Left lung (tissue), 10 donors: ENCODE data around the gene PTPRN2. TPM values are rescaled to one million over a fixed set of nuclear protein-coding genes. Genes with fewer than 3 reads are reported as not detected.
"Not testable (repeated sequence)": the region's sequence is repeated elsewhere in the genome, so short reads cannot be mapped to it uniquely, and the experiment has no call there.

ENCODE experiments used
- ATAC-seq: fragments of 200-7000 bp; cut with Tn5 transposase; one replicate; pipeline ENCODE4 v1.9.1; 2020; ENCODE audit warnings: moderate library complexity
- DNase-seq, 4 donors: peaks; one replicate each; pipeline ENCODE4 v3.0.0-alpha.2; 2013 to 2020
- H3K27ac ChIP-seq, 2 donors: fragments of 200-600 bp; sonication (generic) in 1 of 2; one replicate each; pipeline versions ENCODE4 v1.5.0 to v1.8.0; 2020 to 2021
- H3K27me3 ChIP-seq, 2 donors: fragments of 200-600 bp; sonication (generic) in 1 of 2; one replicate each; pipeline versions ENCODE4 v1.5.0 to v1.8.0; 2020 to 2021
- H3K36me3 ChIP-seq, 2 donors: fragments of 200-600 bp; sonication (generic) in 1 of 2; one replicate each; pipeline versions ENCODE4 v1.5.0 to v1.8.0; 2020 to 2021
- H3K4me1 ChIP-seq, 2 donors: fragments of 200-600 bp; one replicate each; pipeline ENCODE4 v1.8.0; 2021
- H3K4me3 ChIP-seq, 2 donors: fragments of 200-600 bp; sonication (generic) in 1 of 2; one replicate each; pipeline versions ENCODE4 v1.5.0 to v1.8.0; 2020 to 2021; ENCODE audit warnings: mild to moderate bottlenecking in 1 of 2
- H3K9me3 ChIP-seq, 2 donors: fragments of 200-600 bp; sonication (generic) in 1 of 2; one replicate each; pipeline versions ENCODE4 v1.5.0 to v1.8.0; 2020 to 2021
- intact Hi-C, 2 donors: fragments of 100-400 bp; cut with DNase I; formaldehyde crosslinking; loops; one replicate each; pipeline versions ENCODE4 v1.11.2 to v1.14.2; 2022
- polyA plus RNA-seq, 6 donors: library from polyadenylated mRNA; unstranded; fragments of 120-200 nt; gene quantifications; one replicate each; pipeline ENCODE4 v1.2.1, GENCODE V29; 2013; ENCODE audit not compliant: insufficient read length in 6 of 6
- total RNA-seq, 2 donors: library from RNA; stranded (reverse); fragmentation: NEBNext Ultra II Directional; extraction: Animal tissue kit (Norgen Biotek cat#: 25700); gene quantifications; one replicate each; pipeline ENCODE4 v1.2.1, GENCODE V29; 2021
- TF ChIP-seq, protein P1 (sequence below), 2 donors: fragments of 200-600 bp; sonication (generic) in 1 of 2; IDR thresholded peaks; one replicate each; pipeline versions ENCODE4 v1.5.0 to v1.8.0; 2021; ENCODE audit warnings: antibody characterized with exemption in 2 of 2
- donor health status: DM: no; HTN: yes; CAD: no.
- donor health status: DM: no; HTN: no; CAD: no.

Gene PTPRN2
- total and polyA plus RNA-seq, 8 donors: 4.0 to 7.8 (median 6.8) TPM

DNA sequence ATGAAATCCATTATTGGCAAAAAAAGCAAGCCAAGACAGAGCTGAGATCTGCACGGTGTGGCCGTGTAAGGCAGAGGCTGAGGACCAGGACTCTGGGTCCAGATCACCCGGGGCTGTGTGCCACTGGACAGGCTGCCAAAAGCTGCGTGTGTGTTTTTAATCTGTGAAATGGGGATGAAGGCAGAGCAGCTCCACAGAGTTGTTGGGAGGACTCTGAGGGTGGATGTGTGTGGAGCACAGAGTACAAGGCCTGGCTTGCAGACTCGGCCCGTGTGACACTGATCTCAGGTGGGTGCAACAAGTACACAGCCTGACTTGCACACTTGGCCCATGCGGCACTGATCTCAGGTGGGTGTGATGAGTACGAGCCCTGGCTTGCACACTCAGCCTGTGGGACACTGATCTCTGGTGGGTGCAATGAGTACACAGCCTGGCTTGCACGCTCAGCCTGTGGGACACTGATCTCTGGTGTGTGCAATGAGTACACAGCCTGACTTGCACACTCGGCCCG, 921.0 kb downstream of the PTPRN2 start:
- ATAC-seq: no peak
- DNase-seq: peak in 1 of 4 donors; percentile 36
- TF ChIP-seq, protein P1, sequence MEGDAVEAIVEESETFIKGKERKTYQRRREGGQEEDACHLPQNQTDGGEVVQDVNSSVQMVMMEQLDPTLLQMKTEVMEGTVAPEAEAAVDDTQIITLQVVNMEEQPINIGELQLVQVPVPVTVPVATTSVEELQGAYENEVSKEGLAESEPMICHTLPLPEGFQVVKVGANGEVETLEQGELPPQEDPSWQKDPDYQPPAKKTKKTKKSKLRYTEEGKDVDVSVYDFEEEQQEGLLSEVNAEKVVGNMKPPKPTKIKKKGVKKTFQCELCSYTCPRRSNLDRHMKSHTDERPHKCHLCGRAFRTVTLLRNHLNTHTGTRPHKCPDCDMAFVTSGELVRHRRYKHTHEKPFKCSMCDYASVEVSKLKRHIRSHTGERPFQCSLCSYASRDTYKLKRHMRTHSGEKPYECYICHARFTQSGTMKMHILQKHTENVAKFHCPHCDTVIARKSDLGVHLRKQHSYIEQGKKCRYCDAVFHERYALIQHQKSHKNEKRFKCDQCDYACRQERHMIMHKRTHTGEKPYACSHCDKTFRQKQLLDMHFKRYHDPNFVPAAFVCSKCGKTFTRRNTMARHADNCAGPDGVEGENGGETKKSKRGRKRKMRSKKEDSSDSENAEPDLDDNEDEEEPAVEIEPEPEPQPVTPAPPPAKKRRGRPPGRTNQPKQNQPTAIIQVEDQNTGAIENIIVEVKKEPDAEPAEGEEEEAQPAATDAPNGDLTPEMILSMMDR (IDR thresholded peaks at IDR 0.05): no peak
- H3K9me3 ChIP-seq: no peaks in the 10 kb centered on the region
- no peak overlapping the region for H3K4me3 ChIP-seq
- no peaks in the 10 kb centered on the region for H3K36me3 ChIP-seq
- H3K4me1 ChIP-seq: no peaks in the 10 kb centered on the region
- intact Hi-C loops: no loop called here
- peaks cover 0 to 81% of the 10 kb centered on the region in 2 donors for H3K27me3 ChIP-seq
- H3K27ac ChIP-seq: no peak overlapping the region

DNA sequence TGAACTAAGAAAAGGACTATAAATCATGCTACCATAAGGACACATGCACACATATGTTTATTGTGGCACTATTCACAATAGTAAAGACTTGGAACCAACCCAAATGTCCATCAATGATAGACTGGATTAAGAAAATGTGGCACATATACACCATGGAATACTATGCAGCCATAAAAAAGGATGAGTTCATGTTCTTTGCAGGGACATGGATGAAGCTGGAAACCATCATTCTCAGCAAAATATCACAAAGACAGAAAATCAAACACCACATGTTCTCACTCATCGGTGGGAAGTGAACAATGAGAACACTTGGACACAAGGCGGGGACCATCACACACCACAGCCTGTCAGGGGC, 922.0 kb downstream of the PTPRN2 start:
- H3K27me3 ChIP-seq: peaks cover 0 to 81% of the 10 kb centered on the region in 2 donors

DNA sequence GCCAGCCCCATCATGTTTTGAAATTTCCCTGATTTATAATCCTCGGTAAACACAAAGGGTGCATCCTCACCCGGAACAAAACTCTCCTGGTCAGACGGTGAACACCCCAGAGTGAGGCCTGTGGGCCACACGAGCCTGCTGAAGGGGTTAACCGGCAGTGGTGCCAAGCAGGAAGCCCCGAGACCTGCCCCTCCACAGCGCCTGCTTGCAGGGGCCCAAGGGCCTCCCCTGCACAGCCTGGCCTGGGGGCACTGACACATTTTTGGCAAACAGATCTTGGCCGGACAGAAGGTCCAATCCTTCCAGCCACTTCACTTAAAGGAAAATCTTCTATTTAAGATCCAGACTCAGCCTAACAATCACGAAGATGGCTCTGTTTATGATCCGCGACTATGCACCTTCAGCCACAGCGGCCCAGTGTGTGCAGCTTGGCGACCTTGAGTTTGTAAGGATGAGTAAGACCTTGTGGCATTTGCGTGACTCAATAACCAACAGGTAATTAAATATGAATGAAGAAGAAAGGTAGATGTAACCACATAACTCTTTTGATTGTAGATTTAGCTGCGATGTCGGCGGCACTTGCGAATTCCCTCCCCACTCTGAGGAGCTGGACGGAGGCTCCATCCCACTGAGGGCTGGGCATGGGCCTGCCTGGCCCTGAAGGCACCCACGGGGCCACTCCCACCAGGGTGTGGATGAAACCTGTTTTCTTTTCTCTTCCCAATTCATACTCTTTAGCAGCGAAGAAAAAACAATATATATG, 922.6 kb downstream of the PTPRN2 start:
- ATAC-seq: no peak
- intact Hi-C loops: no loop called here
- H3K27ac ChIP-seq: no peak overlapping the region
- no peaks in the 10 kb centered on the region for H3K36me3 ChIP-seq
- H3K9me3 ChIP-seq: no peaks in the 10 kb centered on the region
- no peak overlapping the region for H3K4me3 ChIP-seq
- TF ChIP-seq, protein P1 (IDR thresholded peaks at IDR 0.05): no peak
- peaks cover 0 to 79% of the 10 kb centered on the region in 2 donors for H3K27me3 ChIP-seq
- H3K4me1 ChIP-seq: no peaks in the 10 kb centered on the region
- DNase-seq: peak in 1 of 4 donors; percentile 35

More for the DNA sequence above, 922.0 kb downstream of the PTPRN2 start:
- H3K4me1 ChIP-seq, intact Hi-C loops, ATAC-seq, H3K4me3 ChIP-seq, H3K36me3 ChIP-seq, DNase-seq, H3K9me3 ChIP-seq, H3K27ac ChIP-seq: not testable (repeated sequence)

DNA sequence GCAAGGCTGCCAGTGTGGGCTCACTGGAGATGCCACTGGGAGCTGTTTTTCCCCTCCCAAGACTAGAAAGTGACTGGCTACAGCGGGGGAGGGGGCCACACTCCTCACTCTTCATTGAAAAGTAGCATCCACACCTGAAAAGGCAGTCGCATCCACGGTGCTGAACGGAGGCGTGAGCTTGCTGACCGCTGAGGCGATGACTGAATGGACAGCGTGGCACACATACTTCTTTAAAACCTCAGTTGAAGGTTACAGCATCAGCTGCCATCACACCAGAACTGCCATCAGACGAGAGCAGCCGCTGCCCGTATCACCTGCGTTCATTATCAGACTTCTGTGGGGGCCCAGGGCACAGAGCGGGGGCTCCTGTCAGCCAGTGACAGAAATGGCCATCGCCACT, 923.6 kb downstream of the PTPRN2 start:
- Histone ChIP-seq H3K9me3 (no peaks in the 10 kb centered on the region), H3K27ac (no peak overlapping the region), H3K4me3 (no peak overlapping the region), H3K36me3 (no peaks in the 10 kb centered on the region), H3K4me1 (no peaks in the 10 kb centered on the region), H3K27me3 (peaks cover 0 to 75% of the 10 kb centered on the region in 2 donors)
- DNase-seq (peak in 1 of 4 donors; percentile 53), ATAC-seq (no peak)
- intact Hi-C loops: no loop called here
- TF ChIP-seq, protein P1 (IDR thresholded peaks at IDR 0.05): no peak

DNA sequence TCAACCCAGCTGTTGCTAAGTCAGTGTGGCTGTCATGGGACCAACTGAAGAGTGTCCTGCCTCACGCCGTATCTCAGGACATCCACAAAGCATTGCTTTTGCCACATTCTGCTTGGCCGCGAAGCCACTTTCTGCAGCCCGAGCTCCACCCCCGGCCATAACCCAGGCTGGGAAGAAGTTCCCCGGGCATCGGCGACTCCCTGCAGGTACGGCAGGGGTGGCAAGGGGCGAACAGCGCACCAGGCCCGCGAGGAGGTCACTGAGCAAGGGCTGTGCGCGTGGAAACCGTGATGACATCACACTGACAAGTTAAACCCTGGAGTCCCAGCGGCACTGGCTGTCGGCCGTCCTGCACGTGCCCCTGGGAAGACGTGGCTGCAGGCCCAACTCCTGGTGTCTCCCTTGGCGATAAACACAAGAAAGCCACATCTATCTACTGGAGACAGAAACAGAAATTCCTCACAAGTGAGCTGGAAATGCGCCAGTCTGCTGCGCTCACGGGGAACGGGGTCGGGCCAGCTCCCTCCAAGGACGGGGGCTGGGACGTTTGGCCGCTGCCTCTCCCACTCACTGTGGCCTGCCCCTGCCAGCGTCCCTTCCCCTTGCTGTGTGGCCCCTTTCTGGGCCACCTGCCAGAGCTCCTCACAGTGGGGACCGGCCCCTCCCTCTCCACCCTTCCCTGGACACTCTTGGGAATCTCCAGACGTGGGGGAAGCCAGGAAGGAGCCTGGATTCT, 924.5 kb downstream of the PTPRN2 start:
- Histone ChIP-seq H3K9me3 (no peaks in the 10 kb centered on the region), H3K4me3 (no peak overlapping the region)
- peak in 3 of 4 donors; percentile 61 to 76 (median 68) for DNase-seq

More for the DNA sequence above, 924.5 kb downstream of the PTPRN2 start:
- intact Hi-C loops: no loop called here
- Histone ChIP-seq H3K27ac (no peak overlapping the region), H3K4me1 (no peaks in the 10 kb centered on the region), H3K36me3 (no peaks in the 10 kb centered on the region), H3K27me3 (peaks cover 0 to 75% of the 10 kb centered on the region in 2 donors)
- TF ChIP-seq, protein P1 (IDR thresholded peaks at IDR 0.05): no peak
- no peak for ATAC-seq
